Activated gamma-delta T cell (primary cell): Measurements from ENCODE around the gene MCF2L2.
A peak's percentile ranks its signal among the peaks of the same experiment; 100 is the strongest.

Source experiments
- DNase-seq: peaks from one replicate; lab custom pipeline; 2025; lab: John Stamatoyannopoulos, UW

Gene MCF2L2

GRCh38 chr3:183266454-183266853 lies 162.0 kb downstream of the MCF2L2 start:
- DNase-seq, result no peak

- no peak for DNase-seq
Measured at GRCh38 chr3:183265834-183266417, 162.5 kb downstream of the MCF2L2 start.

- DNase-seq, result no peak
Measured at GRCh38 chr3:183265157-183265642, 163.2 kb downstream of the MCF2L2 start.

- no peak for DNase-seq
Measured at GRCh38 chr3:183264268-183264667, 164.2 kb downstream of the MCF2L2 start.

DNA sequence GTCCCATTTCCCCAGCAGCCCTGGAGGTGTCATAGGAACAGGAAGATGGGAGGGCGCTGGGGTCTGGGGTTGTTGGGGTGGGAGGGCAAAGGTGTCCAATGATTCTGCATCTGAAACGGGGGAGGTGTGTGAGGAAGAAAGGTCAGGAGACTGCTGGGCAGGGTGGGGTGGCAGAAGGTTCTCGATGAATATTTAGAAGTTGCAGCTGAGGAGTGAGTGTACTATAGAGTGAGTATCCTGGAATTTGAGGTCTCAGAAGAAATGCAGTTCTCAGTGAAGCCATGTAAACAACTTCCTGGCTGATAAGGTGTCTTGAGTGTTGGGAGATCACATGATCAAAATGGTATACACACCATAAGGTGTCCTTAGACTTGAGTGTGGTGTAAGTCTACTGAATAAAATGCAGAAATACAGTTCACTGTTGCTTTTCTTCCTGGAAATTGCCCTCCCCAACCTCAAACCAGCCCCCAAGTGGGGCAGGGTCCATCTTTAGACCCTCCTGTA lies 165.5 kb downstream of the MCF2L2 start:
- no peak for DNase-seq

GRCh38 chr3:183261151-183261724 lies 167.2 kb downstream of the MCF2L2 start:
- no peak for DNase-seq

GRCh38 chr3:183260167-183260904 lies 168.1 kb downstream of the MCF2L2 start:
- DNase-seq, result no peak

DNA sequence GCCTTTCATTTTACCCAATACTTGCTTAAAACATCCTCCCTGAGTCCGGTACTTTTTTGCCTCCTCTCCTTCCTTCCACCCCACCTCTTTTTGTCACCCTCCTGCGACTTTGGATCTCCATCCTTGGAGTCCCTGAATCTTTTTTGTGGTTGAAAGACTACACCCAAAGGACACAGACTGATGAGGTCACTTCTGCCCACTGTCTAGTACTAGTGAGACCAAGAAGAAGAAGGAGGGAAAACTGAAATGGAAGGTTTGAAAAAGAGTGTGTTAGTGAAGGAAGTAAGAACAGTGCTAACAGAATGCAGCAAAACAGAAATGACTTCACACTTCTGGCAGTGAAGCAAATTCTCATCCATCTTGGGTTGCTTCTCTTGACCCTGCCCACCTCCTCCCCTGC lies 168.8 kb downstream of the MCF2L2 start:
- no peak for DNase-seq

- no peak for DNase-seq
Measured at GRCh38 chr3:183259087-183259486, 169.3 kb downstream of the MCF2L2 start.

- DNase-seq, result no peak
Measured at GRCh38 chr3:183255348-183255730, 173.1 kb downstream of the MCF2L2 start.

GRCh38 chr3:183254487-183255347 lies 173.7 kb downstream of the MCF2L2 start:
- DNase-seq, result no peak

DNA sequence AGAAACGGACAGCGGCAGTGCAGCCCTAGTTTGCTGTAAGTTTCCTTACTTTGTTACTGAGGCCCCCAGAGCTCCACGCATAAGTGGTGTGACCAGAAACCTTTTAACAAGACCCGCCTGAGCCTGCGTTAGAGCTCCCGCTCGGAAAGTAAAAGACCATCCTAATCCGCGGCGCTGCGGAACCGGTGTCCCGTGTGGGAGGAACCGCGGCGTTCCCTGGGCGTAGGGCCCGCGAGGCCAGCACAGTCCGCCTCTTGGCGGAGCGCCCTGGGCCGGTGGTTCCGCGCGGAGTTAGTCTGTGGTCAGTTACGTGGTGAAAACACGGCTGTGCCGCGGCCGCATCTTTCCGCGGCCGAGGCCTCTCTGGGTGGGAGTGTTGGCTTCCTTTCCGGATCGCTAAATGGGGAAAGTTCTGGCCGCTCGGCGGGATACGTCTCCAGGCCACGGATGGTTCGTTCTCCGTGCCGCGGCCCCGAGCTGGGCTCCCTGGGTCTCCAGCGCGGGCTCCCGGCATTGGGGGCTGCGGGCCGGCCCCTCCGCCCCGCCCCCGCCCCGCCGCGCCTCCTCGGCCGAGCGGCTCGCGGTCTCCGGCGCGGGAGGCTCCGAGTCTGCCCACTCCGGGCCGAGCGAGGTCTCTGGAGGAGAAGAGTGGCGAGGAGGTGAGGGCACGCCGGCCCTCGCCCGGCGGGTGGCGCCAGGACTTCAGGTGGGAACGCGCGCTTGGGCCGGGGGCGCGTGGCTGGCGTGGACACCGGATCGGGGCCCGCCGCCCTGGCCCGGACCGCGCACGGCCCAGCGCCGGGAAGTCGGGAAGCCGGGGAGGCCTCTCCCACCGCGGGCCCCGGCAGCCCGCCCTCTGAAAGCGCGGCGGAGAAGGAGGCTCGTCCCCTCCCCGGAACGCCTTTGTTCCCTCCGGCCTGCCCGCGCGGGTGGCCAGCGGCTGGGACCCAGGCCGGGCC lies 174.6 kb downstream of the MCF2L2 start:
- DNase-seq, result peak; percentile 14

GRCh38 chr3:183252973-183253527 lies 175.4 kb downstream of the MCF2L2 start, which contains the start of gene B3GNT5:
Gene B3GNT5, plus strand, starts transcription at chr3:183253253. Its CDS starts 16,546 bp downstream, at chr3:183269799.
- peak; percentile 10 for DNase-seq

GRCh38 chr3:183252118-183252782 lies 176.2 kb downstream of the MCF2L2 start:
- no peak for DNase-seq

GRCh38 chr3:183249006-183249718 lies 179.3 kb downstream of the MCF2L2 start:
- no peak for DNase-seq

- no peak for DNase-seq
Measured at GRCh38 chr3:183247011-183247589, 181.3 kb downstream of the MCF2L2 start.

GRCh38 chr3:183244981-183245476 lies 183.4 kb downstream of the MCF2L2 start:
- DNase-seq, result no peak

GRCh38 chr3:183244219-183244618 lies 184.2 kb downstream of the MCF2L2 start:
- no peak for DNase-seq

- DNase-seq, result no peak
Measured at GRCh38 chr3:183242431-183242830, 186.0 kb downstream of the MCF2L2 start.
